HS-5 (cell line): ENCODE data around the gene CALM1.
A peak's percentile ranks its signal among the peaks of the same experiment; 100 is the strongest.

ENCODE experiments used
- DNase-seq: peaks from one replicate; pipeline ENCODE4 v3.0.0-alpha.2; 2012; ENCODE audit warnings: low read depth

The CALM1 gene

GRCh38 chr14:90443161-90444076 lies 46.6 kb downstream of the CALM1 start:
- no peak for DNase-seq

GRCh38 chr14:90444077-90444696 lies 47.4 kb downstream of the CALM1 start:
- DNase-seq: no peak

- no peak for DNase-seq
Observed at GRCh38 chr14:90445011-90445410, 48.2 kb downstream of the CALM1 start.

- DNase-seq: no peak
Observed at GRCh38 chr14:90446405-90446804, 49.6 kb downstream of the CALM1 start.

- DNase-seq: no peak
Observed at GRCh38 chr14:90447720-90448497, 51.1 kb downstream of the CALM1 start.

GRCh38 chr14:90449411-90449810 lies 52.6 kb downstream of the CALM1 start:
- no peak for DNase-seq

GRCh38 chr14:90450151-90450550 lies 53.3 kb downstream of the CALM1 start:
- DNase-seq: no peak

- no peak for DNase-seq
Observed at GRCh38 chr14:90450667-90451066, 53.8 kb downstream of the CALM1 start.

- DNase-seq: no peak
Observed at GRCh38 chr14:90451443-90451842, 54.6 kb downstream of the CALM1 start.

- no peak for DNase-seq
Observed at GRCh38 chr14:90451961-90452360, 55.1 kb downstream of the CALM1 start.

GRCh38 chr14:90452366-90452765 lies 55.5 kb downstream of the CALM1 start:
- no peak for DNase-seq

- DNase-seq: no peak
Observed at GRCh38 chr14:90453401-90453951, 56.6 kb downstream of the CALM1 start.

GRCh38 chr14:90454041-90455000 lies 57.5 kb downstream of the CALM1 start:
- DNase-seq: peak; percentile 0

GRCh38 chr14:90455100-90455571 lies 58.3 kb downstream of the CALM1 start:
- DNase-seq: no peak

GRCh38 chr14:90456551-90456950 lies 59.7 kb downstream of the CALM1 start:
- DNase-seq: no peak

- no peak for DNase-seq
Observed at GRCh38 chr14:90457186-90457585, 60.4 kb downstream of the CALM1 start.
